Fibroblast of gingiva (primary cell): Measurements from ENCODE around the gene LDLRAD3.

ENCODE experiments used
- DNase-seq: peaks from one replicate; pipeline ENCODE4 v3.0.0-alpha.2; 2011; ENCODE audit warnings: low read depth

The LDLRAD3 gene

DNA sequence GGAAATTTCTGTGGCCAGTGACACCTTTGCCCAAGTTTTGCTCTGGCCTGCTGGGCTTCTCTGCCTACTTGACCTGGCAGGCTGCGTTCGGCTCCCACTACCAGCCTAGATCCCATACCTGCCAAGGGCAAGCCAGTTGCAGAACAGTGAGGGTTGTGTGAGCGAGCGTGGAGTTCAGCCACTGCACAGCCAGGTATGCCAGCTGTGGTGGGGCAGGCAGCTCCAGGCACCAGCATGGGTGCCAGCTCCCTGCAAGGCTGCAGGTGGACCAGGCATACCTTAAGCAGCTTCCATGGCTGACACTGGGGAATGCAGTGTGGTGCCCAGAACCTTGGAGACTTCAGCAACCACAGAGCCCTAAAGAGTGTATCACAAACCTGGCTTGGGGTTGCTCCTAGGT lies 133.5 kb downstream of the LDLRAD3 start:
- no peak for DNase-seq

DNA sequence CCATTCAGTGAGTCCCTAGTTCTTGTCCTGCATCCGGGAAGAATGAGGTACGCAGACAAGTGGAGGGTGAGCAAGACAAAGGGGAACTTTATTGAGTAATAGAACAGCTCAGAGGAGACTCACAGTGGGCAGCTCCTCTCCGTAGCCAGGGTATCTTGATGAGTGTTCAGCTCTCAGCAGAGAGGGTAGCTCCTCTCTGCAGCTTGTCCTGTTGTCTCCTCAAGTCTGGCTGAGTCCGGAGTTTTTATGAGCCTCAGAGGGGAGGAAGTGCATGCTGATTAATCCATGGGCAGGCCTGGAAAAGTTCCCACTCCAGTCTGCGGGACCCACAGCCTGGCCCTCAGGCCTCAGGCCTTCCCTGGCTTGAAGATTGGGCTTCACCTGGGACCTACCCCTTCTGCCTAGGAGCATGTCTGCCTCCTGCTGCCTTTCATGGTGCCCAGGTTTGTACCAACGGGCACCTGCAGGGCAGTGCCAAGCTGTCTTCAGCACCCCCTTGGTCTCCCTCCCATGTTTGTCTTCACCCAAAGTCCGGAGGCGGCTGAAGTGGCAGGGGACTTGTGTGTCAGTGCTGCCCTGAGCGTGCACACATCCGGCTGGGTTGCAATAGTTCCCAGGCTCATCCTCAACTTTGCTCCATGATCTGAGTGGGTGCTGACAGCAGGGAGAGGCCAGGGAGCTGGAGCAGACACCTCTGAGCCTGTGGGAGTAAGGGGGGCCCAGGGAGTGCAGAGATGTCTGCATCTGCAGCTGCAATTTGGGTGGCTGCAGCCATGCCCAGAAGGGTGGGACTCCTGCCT lies 134.2 kb downstream of the LDLRAD3 start:
- DNase-seq, result no peak

DNA sequence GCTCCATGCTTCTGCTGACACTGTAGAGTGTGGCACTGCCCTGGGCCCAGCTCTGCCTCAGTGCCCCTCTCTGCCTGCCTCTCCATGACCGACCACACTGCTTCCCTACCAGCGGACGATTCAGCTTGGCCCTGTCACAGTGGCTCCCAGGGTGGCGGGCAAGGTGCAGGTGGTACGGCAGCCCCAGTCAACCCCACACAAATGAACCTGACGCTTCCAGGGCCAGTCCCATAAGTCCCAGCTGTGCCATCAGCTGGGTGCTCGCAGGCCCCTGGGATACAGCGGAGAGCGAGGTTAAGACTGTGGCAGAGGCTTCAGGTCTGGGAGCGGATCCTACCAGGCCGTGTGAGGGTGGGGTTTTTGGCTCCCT lies 134.8 kb downstream of the LDLRAD3 start:
- DNase-seq, result no peak

DNA sequence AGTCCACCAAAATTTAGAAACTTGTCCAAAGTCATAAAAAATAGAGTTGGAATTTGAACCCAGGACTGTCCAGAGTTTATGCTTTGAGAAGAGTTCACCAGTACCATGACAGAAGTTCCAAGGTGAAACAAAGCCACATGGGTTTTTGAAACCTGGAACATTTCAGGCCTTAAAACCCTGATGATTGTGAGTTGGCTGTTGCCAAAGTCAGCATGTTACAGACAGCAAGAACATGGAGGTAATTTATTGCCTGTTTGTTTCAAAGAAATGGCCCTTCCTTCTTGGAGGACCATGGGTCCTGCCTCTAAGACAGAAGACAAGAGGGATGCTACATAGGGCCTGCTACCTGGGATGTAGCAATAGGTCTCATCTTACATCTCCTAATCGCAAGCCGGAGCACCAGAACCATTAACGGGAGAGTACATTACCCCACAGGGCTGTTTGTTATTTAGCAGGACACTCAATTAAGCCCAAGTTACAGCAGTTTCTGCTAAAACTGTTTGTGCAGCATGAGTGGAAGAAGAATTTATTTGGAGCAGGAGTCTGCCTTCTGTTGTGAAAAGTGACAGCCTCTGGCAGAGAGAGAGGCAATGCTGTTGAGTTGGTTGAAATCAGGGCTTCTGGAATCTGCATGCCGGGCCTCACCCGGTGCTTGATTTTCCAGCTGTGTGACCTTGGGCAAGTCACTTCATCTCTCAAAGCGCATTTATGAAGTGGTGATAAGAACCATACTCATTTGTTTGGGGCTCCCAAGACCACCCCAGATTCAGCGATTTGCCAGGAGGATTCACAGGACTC lies 136.2 kb downstream of the LDLRAD3 start:
- DNase-seq, result no peak

DNA sequence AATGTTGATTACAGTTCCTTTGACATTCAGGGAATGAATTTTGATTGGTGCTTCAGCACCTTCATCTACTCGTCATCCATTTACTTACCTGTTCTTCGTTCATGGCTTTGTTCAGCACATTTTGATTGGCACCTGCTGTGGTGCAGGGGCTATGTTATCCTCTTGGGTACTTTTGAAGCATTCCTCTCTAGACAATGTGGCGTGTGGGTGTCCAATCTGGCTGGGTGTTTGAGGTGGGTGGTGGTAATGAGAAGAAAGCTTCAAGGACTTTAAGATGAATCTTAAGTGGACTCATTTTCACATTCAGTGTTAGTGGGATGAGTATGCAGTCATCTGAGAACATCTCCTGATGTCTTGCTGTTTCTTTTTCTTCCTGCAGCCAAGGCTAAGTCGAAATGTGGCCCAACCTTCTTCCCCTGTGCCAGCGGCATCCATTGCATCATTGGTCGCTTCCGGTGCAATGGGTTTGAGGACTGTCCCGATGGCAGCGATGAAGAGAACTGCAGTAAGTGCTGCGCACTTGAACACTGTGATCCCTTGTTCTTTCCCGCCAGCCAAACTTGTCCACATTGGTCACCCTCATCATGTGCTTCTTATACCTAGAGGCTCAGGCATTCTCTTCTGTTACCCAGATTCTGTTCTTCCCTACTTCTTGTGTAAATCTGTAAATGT lies 137.5 kb downstream of the LDLRAD3 start:
- no peak for DNase-seq

DNA sequence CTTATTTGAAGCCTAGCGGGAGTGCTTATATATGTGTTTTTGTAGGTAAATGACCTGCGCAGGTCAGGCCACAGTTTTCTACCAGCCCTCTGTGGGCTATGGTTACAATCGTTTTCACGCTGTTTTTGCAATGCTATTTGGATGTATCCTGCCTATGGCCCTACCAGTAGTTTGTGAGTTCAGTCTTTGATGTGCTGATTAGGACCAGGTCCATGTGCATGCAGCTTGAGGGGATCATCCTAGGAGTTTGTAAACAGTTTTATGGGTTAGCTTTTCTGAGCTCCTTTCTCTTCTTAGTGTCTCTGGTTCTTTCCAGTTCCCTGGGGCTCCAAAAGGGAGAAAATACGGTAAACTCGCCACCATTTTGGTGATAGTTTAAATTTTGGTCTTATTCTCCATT lies 142.5 kb downstream of the LDLRAD3 start:
- DNase-seq, result no peak

DNA sequence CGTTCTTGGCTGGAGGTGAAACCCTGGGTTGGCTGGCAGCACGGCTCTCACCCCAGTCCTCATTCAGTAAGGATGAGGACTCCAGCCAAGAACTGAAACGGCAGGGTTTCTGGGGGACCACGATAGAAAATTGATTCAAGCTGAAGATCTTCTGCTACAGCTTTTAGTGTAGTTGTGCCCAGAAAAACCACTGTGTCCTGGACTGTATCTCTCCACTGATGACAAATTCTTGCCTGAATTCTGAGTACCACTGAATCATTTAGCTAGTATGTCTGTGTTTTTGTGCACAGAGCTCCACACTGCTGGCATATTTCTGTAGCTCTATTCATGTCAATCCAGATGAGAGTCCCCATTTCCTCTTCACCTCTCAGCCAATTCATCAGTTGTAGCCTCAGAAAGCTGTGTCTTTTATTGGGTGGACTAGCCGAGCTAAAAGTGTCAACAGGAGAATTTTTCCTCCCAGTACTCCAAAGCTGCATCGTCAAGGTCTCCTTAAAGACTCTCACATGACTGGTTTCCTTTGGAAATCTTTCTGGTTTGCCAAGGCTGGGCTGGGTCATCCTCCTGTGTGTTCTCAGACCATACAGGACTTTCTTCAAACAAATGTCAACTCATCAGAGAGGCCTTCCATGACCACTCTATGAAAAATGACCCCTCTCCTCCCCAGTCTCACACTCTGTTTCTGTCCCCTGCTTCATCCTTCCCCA lies 144.6 kb downstream of the LDLRAD3 start:
- DNase-seq, result peak; percentile 71

DNA sequence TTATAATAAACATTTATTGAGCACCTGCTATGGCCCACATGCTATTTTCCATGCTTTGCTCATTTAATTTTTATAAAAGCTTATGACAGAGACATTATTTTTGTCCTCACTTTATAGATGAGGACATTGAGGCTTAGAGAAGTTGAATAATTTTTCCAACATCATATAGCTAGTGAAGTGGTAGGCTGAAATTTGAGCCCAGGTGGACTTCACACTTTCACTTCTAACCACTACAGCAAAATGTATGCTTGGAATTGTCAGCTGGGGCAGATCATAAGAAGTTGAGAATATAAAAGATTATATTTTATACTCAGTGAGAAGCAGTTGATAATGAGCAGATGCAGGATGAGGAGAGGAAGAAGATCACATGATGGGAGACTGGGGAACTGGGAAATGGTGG lies 146.1 kb downstream of the LDLRAD3 start:
- no peak for DNase-seq

DNA sequence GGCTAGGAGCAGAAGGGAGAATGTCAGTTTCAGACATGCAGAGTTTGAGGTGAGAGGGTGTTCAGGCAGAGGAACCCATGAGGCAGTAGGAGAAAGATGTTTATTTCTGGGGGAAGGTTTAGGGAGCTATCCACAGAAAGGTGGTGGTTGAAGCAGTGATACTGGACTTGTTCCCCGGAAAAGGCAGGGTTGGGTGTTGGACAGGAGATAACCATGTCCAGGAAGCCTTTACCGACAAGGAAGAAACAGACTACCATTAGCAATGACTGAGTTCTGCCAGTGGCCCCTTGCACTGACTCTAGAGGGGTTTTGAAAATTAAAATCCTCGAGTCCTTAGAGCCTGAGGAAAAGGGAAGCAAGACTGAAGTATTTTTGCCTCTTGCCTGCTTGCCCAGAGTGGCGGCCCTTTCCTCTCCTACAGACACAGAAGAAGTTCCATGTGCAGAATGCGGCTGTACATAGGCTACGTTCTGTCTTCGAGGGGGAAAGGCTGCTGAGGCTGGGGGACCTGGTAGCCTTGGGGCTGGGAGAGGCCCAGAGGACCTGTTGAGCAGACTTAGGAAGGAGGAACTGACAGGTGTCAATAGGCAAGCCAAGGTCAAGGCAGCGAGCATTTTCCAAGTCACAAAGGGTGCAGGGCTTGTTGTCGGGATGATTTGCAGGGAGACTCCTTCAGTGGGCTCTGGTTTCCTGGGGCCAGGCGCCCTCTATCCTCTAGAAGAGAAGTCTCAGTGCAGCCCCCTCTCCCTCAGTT lies 146.7 kb downstream of the LDLRAD3 start:
- DNase-seq, result no peak

DNA sequence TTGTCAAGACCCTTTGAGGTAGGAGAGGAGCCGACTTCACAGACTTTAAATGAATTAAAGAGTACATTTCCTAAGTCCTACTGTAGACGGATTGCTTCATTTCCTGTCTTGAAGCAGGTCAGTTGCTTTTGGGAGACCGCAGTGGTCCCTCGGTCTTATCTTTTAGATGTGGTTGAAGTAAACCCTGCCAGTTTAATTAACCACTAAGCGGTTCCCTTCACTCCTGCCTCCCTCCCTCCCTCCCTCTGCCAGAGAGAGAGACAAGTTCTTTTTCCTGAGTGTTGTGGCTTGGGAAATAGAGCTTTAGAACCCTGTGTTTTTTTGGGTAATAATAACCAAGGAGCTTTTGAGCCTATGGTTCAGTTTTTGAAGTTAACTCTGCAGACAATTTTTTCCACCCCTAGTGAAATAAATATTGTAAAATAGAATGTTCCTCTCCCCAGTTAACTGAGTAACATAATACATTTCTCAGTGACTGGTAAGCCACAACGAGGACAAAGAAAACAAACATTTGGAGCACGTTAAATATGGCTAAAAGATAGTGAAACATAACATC lies 147.5 kb downstream of the LDLRAD3 start:
- DNase-seq, result peak; percentile 44

DNA sequence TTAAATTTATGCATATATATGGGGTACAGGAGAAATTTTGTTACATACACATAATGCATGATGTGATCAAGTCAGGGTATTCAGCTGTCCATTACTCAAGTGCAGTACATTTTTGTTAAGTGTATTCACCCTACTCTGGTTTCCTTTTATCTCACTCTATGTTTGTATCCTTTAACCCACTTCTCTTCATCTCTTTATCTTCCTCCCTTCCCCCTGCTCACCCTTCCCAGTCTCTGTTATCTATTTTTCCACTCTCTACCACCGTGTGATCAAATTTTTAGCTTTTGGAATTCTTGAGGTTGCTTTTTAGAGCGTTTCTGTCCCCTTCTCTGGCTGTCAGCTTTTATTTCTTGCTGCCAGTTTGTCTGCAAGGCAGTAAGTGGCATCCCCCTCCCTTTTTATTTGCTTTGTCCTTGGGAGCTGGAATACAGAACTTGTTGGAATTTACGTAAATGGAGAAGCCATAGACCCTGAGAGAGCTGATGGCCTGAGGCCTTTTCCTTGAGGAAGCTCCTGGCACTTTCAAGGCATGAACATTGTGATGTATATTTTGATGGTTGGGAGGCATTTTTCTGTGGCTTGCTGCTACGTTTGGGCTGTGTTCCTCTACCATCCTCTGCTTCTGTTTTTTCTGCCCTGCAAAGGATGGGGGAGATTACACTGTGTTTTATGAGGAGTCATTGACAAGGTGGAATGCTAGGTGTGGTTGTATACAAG lies 148.6 kb downstream of the LDLRAD3 start:
- no peak for DNase-seq

DNA sequence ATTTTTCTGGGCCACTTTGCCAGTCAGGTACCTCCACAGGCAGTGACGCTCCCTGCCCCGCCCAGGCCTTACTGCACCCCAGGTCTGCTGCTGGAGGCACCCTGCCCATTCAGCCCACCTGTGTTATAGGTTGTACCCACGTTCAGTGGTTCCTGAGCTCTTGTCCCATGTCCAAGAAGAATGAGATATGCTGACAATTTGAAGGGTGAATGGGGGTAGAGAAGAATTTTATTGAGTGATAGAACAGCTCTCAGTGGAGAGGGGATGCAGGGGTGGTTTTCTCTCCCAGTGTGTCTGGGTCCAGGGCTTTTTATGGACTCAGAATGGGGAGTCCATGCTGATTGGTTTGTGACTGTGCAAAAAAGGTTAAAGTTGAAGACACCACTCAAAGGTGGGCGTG lies 149.7 kb downstream of the LDLRAD3 start:
- no peak for DNase-seq

DNA sequence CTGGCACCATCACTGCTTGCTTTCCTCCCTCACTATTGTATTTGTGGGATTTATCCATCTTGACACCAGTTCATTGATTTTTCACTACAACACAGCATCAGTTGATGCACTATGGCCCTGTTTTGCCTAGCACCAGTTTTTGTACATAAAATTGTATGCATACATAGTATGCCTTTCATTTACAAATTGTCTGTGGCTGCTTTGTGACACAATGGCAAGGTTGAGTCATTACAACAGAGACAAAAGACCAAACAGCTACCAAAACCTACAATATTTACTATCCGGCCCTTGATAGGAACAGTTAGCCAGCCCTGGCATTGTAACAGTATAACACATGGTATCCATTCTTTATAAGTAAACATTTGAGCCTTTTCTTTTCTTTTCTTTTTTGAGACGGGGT lies 150.3 kb downstream of the LDLRAD3 start:
- DNase-seq, result peak; percentile 11

DNA sequence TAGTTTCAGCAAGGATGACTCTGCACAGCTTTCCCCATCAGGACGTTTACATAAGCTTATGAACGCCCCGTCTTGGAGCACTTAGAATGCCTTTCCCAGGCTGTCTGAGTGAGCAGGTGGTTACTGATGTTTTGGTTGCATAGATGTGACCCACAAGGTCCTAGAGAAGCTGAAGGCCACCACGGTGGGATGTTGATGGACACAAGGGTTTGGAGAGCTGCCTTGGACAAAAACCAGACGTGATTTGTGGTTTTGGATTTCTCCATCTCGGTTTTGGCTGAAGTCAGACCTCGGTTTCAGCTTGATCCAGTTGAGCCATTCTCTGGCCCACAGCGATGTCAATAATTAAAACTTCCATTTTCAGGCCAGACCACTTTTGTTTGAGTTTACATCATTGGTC lies 151.9 kb downstream of the LDLRAD3 start:
- DNase-seq, result peak; percentile 65

DNA sequence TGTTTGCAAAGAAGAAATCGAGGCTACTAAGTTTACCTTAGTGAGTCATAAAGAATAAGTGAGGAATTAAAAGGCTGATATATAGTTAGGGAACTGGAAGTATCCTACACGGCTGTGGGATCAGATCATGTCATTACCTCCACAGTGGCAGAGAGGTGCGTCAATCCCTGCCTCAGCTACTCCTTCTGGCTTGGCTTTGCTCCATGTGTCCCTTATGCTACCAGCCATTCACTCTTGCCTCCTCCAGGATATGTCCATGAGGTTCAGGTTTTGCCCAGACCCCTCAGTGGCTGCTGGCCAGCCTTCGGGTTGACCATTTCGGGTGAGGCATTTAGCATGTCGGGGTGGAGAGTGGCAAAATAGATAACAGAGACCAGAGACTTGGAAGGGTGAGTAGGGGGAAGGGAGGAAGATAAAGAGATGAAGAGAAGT lies 153.4 kb downstream of the LDLRAD3 start:
- no peak for DNase-seq

DNA sequence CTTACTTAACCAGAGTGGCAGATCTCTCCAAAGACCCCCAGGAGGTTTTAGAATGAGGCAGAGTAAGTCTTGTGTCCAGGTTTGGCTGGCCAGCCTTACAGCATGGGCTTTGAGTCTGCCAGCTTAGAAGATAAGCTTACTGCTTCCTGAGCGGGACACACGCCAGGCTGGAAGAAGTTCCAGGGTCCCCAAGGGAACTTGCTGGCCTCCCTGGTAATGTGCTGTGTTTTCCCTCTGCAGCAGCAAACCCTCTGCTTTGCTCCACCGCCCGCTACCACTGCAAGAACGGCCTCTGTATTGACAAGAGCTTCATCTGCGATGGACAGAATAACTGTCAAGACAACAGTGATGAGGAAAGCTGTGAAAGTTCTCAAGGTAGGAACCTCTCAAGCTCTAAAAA lies 154.2 kb downstream of the LDLRAD3 start:
- peak; percentile 10 for DNase-seq

DNA sequence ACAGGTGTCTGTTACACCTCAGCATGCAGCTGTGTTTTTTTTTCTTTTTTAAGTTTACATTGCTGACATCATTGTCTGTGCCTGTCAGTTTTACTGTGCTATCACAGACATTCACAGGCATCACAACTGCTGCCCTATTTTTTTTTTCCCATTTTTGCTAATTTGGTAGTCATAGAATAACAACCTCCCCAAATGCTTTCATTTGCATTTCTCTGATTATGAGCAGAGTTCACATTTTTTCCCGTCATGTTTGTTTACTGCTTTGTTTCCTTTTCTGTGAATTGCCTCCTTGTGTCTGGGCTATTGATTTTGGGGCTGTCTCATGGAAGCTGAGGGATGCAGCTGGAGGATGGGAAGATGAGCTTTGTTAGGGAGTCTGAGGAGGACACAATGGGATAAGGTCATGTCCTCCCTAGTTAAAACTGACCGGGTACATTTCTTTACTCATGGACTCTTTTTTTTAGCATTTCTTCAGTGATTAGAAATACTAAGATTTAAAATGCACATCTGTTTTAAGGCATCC lies 155.1 kb downstream of the LDLRAD3 start:
- DNase-seq, result no peak

DNA sequence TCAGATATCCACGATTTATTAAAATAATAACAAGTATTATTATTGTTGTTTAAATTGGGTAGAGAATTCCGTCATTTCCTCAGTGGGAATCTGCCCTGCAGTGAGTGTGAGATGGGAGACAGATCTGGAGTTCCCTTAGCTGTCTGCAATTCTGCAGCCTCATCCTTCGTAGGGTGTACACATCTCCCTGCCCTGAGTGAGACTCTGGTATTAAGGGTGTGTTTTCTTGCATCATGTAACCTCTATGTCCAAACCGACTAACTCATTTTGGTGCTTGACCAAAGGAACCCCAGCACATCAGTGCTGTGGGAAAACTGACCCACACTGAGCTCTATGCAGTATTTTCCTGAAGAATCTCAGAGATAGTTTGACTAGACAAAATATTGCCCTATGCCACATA lies 157.6 kb downstream of the LDLRAD3 start:
- DNase-seq, result no peak

DNA sequence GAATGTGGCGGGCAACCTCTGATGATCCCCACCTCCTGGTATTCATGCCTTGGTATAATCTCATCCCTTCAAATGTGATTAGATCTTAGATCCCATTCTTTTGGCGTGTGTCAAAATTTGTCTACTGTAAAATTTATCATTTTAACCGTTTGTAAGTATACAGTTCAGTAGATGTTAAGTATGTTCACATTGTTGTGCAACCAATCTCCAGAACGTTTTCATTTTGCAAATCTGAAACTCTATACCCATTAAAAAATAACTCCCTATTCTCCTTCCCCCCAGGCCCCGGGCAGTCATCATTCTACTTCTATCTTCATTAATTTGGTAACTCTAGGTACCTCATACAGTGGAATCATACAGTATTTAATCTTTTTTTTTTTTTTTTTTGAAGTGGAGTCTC lies 159.0 kb downstream of the LDLRAD3 start:
- DNase-seq, result no peak

DNA sequence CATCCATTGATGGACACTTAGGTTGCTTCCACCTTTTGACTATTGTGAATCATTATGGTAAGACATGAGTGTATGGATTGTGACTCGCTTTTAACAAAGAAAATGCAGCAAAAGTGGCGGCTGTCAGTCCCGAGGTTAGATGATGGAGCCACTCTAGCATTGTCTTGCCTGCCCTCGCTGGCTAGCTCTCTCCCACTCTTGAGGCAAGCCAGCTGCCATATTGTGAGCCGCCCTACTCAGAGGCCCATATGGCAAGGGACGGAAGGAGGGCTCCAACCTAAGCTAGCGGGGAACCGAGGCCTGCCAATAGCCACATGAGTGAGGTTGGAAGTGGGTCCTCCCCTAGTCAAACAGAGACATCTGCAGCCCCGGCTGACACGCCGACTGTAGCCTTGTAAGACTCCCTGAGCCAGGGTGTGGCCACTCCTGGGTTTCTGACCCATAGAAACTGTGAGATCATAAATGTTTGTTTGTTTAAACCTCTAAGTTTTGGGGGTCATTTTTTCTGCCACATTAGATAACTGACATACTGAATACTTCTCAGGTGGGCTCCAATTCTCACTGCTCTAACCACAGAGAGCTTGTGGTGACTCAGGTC lies 160.2 kb downstream of the LDLRAD3 start:
- DNase-seq, result no peak
